HG03039 (cell line): ENCODE measurements around the gene CTCFL.

Source experiments
- ATAC-seq: cut with Tn5 transposase; IDR thresholded peaks from one replicate; pipeline ENCODE4 v1.9.1; 2021; ENCODE audit warnings: mild to moderate bottlenecking, moderate library complexity; ENCODE audit not compliant: unreplicated experiment

Gene CTCFL, protein sequence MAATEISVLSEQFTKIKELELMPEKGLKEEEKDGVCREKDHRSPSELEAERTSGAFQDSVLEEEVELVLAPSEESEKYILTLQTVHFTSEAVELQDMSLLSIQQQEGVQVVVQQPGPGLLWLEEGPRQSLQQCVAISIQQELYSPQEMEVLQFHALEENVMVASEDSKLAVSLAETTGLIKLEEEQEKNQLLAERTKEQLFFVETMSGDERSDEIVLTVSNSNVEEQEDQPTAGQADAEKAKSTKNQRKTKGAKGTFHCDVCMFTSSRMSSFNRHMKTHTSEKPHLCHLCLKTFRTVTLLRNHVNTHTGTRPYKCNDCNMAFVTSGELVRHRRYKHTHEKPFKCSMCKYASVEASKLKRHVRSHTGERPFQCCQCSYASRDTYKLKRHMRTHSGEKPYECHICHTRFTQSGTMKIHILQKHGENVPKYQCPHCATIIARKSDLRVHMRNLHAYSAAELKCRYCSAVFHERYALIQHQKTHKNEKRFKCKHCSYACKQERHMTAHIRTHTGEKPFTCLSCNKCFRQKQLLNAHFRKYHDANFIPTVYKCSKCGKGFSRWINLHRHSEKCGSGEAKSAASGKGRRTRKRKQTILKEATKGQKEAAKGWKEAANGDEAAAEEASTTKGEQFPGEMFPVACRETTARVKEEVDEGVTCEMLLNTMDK

DNA sequence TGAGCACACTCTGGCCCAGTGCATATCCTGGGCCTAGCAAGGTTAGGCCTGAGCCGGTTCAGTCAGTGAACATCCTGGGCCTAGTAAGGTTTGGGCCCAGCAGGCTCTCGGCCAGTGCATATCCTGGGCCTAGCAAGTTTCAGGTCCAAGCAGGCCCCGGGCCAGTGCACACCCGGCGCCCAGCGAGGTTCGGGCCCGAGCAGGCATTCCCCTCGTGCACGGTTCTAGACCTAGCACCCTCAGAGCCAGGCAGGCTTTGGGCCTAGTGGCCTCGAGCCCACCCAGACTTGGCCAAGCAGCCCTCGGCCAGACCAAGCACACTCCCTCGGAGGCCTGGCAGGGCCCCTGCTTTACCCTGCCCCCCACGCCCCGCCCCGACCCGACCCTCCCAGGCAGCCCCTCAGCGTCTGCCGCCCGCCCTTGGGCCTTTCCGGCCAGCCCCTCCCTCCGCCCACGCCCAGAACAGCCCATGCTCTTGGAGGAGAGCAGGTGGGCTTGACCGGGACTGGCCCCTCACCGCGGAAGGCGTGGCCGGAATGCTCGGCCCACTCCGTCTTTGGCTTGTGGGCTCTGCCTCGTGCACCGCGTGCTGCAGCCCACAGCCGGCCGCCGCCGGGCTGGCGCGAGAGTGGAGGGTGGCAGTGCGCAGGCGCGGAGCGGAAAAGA is at the start of gene CTCFL:
Gene CTCFL, minus strand, starts transcription at position 630 of the 666 bp plus-strand sequence. CDS start 935 bp downstream, outside the sequence.
- ATAC-seq: no peak

- ATAC-seq: no peak
Measured at GRCh38 chr20:57573894-57574293, 49.0 kb upstream of the CTCFL start.

DNA sequence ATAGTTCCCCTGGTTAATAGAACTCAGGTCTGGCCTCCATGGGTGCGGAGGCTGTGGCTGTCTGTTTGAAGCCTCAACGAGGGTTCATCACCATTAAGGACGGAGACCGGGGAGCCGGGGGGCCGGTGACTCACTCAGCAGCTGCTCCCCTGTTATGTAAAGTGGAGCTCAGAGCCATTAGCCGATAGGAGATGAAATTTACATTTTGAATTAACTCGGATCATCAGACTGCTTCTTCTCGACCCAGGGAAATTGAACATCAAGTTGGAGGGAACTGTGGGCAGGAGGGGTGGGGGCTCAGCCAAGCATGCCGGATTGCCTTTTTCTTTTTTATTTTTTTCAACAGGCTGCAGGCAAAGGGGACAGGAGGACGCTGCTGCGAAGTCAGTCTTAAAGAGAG is 48.3 kb upstream of the CTCFL start:
- no peak for ATAC-seq

DNA sequence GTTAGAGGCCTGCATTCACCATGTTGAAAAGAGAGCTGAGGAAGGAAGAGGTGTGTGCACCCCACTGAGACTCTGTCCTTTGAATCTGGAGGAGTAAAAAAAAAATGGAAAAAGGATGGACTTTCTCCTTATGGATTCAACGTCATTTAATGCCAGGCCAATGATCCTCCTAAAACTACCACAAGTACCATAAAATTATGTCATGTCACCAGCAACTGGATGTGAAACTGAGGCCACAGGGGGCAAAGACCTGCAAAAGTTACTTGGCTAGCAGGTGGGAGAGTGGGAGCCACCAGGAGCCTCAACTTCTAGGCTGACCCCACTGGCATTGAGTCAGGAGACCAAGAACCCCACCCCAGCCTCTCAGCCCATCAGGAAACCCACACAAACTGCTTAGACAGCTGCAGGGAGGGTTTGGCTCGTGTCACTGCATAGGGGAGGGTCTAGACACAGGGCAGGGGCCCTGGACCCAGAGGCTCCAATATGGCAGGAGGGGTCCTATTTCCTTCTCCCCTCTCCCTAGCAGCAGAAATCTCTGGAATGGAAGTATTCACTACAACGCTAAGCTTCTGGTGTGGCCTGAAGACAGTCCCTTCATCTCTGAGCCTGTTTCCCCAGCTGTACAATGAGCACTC is 47.0 kb upstream of the CTCFL start:
- ATAC-seq: no peak

- ATAC-seq: no peak
Measured at GRCh38 chr20:57570920-57571319, 46.0 kb upstream of the CTCFL start.

GRCh38 chr20:57570145-57570850 is 45.4 kb upstream of the CTCFL start:
- no peak for ATAC-seq

- no peak for ATAC-seq
Measured at GRCh38 chr20:57568960-57569359, 44.0 kb upstream of the CTCFL start.

DNA sequence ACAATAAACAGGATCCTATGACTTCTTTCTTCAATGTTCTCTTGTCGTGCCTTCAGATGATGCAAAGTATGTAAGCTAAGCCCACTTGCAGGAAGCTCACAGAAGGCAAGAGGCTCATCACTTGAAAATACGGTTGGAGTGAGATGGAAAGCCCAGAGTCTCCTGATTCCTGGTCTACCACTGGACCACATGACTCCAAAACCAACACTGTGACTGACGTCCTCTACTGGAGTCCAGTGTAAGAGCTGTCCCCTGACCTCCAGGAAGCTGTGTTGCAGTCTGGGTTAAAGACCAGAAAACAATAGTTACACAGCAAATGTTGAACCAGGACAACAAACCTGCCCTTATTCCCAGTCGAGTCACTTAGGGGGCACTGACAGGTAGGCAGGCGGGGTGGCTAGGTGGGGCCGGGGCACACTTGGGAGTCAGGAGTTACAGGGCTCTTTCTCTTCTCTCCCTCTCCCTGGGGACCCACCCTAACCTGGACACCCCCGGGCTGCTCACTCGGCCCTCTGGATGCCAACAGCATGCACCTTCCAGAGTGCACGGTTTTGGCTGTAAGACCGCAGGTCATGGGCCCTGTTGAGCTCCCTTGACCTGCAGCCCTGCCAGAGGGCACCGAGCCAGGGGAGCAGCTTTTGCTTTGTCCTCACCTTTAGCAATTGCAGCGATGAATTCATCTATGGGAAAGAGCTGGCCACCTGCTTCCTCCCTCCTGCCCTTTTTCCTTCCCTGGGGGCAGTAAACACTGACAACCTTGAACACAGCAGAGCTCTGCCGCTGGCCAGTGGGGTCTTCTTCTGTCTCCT is 43.4 kb upstream of the CTCFL start:
- no peak for ATAC-seq

DNA sequence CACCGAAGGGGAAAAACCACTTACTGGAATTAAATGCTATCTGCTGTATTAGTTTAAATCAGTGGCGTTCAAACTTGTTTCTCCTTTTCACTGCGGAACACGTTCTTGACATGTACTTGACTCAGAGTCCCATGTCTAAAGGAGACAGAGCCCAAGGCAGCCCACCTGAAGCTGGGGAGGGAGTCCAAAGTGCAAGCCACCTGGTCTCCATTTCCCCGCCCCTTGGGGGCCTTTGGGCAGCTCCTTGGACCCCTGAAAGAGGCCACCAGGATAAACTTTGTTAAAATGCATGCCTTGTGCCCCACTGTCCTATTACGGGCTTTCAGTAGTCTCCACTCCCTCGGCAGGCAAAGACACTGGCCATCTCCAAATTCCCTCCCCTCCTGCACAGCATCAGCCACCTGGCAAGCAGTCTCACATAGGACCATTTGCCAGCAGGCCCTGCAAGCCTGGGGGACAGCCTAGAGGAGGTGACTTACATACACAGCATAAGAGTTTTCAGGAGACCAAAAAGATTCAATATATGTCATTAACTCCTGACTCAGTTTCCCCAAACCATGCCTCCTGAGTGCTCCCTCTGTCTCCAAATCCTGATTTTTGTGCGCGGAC is 42.6 kb upstream of the CTCFL start:
- no peak for ATAC-seq

DNA sequence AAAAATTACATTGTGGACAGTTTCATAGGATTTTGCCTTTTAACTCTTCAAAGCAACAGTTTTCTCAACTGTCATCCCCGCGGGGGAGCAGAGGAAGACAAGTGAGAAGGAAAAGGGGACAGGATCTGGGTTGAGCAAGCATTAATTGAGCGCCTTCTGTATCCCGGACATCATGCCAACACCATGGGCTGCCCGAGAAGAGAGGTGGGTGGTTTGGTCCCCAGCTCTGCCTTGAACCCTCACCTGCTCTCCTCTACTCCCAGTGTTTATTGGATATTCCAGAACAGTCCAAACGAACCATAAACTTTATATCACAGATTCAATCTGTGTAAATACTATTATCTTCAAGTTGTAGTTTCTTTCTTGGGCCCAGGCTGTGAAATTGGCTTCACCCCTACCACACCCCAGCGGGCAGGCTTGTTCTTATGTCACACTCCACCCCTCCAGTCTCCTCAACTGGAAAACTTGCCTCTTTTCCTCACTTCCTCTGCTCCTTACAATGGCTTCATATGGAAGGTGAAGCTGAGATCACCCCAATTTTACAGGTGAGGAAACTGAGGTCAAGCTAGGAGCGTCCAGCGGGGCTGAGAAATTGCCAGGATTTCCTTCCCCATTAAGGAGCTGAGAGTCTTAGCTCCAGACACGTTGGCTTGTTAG is 42.0 kb upstream of the CTCFL start:
- ATAC-seq: no peak

DNA sequence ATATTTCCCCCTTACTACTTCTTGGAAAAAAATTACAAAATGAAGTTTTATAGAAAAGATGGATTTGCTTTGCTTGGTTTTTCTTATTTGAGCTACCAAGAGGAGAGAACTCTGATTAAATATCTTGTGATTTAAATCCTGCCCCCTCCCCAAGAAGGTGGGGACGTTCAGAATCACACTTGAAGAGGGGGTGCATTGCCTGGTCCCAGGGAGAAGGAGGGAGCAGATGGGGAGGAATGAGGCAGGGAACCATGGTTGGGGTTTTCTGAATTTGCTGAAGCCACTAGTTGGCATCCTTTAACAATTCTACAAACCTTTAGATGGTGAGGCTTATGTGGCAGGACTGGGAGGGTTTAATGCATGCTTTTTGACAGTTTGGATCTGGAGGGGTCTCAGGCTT is 41.5 kb upstream of the CTCFL start:
- ATAC-seq: no peak

DNA sequence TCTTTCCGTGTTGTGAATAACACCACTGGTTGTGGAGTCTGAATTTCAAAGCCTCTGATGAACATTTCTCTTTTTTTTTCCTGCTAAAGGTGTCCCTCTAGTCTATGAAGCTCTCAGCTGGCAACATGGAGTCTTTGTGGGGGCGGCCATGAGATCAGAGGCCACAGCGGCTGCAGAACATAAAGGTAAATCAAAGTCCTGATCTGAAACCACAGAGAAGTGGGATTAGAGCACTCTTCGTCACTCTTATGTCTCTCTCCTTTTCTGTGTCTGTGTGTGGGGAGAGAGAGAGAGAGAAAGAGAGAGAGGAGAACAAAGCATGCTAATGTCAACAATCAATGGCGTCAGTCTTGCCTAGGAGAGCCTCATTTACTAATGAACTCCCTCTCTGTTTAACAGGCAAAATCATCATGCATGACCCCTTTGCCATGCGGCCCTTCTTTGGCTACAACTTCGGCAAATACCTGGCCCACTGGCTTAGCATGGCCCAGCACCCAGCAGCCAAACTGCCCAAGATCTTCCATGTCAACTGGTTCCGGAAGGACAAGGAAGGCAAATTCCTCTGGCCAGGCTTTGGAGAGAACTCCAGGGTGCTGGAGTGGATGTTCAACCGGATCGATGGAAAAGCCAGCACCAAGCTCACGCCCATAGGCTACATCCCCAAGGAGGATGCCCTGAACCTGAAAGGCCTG is 40.2 kb upstream of the CTCFL start:
- ATAC-seq: no peak

DNA sequence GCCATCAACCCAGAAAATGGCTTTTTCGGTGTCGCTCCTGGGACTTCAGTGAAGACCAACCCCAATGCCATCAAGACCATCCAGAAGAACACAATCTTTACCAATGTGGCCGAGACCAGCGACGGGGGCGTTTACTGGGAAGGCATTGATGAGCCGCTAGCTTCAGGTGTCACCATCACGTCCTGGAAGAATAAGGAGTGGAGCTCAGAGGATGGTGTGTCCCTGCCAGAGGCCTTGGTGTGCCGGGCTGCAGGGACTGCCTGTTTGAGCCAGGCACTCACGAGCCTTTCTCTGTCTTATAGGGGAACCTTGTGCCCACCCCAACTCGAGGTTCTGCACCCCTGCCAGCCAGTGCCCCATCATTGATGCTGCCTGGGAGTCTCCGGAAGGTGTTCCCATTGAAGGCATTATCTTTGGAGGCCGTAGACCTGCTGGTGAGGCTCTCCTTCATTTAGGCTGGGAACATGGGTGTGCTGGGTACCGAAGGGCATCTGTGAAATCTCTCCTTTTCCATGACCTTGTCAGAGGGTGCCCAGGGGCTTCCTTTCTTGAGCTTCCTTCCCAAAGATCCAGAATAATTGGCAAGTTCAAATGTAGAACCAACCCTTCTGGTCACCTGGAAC is 39.4 kb upstream of the CTCFL start:
- ATAC-seq: no peak

DNA sequence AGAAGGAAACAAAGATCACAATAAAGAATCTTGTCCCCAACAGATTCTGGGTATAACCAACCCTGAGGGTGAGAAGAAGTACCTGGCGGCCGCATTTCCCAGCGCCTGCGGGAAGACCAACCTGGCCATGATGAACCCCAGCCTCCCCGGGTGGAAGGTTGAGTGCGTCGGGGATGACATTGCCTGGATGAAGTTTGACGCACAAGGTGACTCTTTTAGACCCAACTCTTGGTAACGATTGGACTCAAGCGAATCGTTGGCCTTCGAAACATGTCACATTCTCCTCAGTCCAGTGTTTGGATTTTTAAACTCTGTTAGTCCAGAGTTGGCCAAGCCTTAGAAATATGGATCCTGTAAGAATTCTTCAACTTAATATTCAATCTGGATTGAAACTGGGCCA is 38.6 kb upstream of the CTCFL start:
- ATAC-seq: no peak

- no peak for ATAC-seq
Measured at GRCh38 chr20:57562541-57563465, 37.9 kb upstream of the CTCFL start.

GRCh38 chr20:57561356-57562279 is 36.7 kb upstream of the CTCFL start:
- no peak for ATAC-seq
